Activated T-cell treated with anti-CD3 and anti-CD28 coated beads, Interleukin-2, amount 50 U/mL, for 24 hours (primary cell): ENCODE measurements around the gene SKIDA1.

Experiments used
- DNase-seq: peaks from one replicate; pipeline ENCODE4 v3.0.0-alpha.2; 2020
- H3K27ac Mint-ChIP-seq: 2 replicates; pipeline ENCODE4 v1.8.0; 2020; ENCODE audit warnings: mild to moderate bottlenecking, mixed read lengths
- H3K27me3 Mint-ChIP-seq: 2 replicates; pipeline ENCODE4 v1.8.0; 2020; ENCODE audit warnings: mixed read lengths
- H3K36me3 Mint-ChIP-seq: 2 replicates; pipeline ENCODE4 v1.8.0; 2020; ENCODE audit warnings: low read depth, mixed read lengths
- H3K4me1 Mint-ChIP-seq: 2 replicates; pipeline ENCODE4 v1.8.0; 2020; ENCODE audit warnings: low read depth, mixed read lengths
- H3K4me3 Mint-ChIP-seq: 2 replicates; pipeline ENCODE4 v1.8.0; 2020; ENCODE audit warnings: mild to moderate bottlenecking, moderate library complexity, mixed read lengths
- H3K9me3 Mint-ChIP-seq: 2 replicates; pipeline ENCODE4 v1.8.0; 2020; ENCODE audit warnings: mixed read lengths

SKIDA1 gene

DNA sequence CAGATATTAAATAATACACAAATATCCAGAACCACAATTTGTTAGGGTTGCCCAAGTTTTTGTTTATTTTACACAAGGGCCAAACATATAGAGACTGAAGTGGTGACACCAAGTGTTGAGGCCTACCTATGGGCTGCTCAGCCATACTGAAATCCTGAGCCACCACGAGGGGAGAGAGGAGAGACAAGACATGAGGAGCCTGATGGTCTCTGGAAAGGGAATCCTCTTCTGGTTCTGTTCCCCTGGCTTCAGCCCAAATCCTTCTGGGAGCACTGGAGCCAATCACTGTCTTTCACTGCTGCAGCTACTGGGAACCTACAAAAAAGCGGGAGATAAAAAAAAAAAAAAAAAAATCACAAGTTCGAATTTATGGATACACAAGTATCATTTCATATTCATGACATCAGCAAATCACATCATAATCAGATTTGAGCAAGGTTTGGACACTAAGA is 1.9 kb downstream of the SKIDA1 start:
- Mint-ChIP-seq H3K4me3 (no peak overlapping the region), H3K27ac (no peak overlapping the region), H3K4me1 (peaks cover 49% of the 10 kb centered on the region), H3K27me3 (peaks cover 64% of the 10 kb centered on the region), H3K9me3 (no peaks in the 10 kb centered on the region), H3K36me3 (no peaks in the 10 kb centered on the region)
- no peak for DNase-seq

DNA sequence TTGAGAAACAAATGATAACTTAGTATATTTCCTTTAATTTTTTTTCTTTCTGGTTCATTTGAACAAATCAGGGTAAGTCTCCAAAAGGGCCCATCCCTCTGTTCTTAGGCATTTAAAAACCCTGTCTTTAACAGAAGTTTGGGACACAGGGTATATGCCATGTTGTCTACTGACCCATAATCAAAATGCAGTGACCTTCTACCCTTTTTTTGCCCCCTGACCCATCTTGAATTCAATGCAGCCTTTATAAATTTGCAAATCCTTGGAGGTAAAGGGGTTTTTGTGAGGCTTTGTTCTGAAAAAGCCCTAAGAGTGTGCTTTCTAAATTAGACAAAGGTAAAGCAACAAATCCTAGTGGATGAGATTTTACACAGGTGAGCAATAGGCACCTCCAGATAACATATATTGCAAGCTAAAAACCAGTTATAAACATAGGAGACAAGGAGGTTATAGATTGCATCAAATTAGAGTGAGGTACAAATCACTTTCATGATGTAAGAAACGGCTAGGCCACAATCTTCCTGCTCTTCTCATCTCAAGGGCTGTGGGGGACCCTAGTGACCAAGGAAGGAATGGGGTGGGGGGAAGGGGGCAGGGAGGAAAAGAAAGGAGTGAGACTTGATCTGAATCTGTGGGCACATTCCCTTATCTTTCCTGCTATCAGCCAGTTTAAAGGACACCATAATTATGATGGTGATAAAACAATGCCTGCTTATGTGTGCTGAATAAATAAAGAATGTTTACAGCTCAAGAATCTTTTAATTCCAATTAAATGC is 2.7 kb downstream of the SKIDA1 start:
- Mint-ChIP-seq H3K36me3 (no peaks in the 10 kb centered on the region), H3K27me3 (peaks cover 65% of the 10 kb centered on the region), H3K4me1 (peaks cover 49% of the 10 kb centered on the region), H3K27ac (no peak overlapping the region), H3K4me3 (no peak overlapping the region), H3K9me3 (no peaks in the 10 kb centered on the region)
- no peak for DNase-seq

DNA sequence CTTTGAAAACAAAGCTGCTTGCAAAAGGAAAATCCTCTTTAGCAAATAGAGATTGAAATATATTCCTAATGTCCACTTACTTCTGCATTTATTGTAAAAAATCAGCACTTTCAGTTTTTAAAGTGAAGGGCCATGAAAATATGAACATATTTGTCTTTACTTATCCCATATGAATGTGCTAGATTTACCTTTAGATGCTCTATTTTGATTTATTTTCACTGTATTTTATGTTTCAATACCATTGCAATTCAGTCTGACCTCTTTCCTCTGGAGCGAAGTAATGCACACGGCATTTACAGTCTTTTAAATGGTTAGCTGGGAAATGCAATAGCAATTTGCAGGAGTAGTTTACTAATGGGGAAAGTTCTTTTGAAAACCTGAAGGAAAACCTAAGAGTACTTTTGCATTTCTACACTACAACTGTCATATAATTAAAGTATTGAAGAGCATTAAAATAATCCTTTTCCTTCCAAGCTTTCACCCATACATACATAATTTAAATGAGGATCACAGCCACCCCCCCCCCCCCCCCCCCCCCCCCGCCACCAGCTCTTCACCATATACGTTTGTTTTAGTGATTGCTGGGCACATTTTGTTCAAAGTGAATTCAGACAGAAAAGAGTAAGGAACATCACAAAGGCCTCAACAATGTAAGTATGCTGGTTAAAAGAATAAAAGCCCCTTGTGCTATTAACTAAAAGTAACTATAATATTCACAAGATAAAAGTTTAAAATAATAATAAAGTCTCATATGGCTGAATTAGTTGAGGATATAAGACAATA is 3.5 kb downstream of the SKIDA1 start:
- DNase-seq, result no peak
- Mint-ChIP-seq H3K27ac (no peak overlapping the region), H3K4me1 (peaks cover 49% of the 10 kb centered on the region), H3K36me3 (no peaks in the 10 kb centered on the region), H3K4me3 (no peak overlapping the region), H3K9me3 (no peaks in the 10 kb centered on the region), H3K27me3 (peaks cover 70% of the 10 kb centered on the region)

DNA sequence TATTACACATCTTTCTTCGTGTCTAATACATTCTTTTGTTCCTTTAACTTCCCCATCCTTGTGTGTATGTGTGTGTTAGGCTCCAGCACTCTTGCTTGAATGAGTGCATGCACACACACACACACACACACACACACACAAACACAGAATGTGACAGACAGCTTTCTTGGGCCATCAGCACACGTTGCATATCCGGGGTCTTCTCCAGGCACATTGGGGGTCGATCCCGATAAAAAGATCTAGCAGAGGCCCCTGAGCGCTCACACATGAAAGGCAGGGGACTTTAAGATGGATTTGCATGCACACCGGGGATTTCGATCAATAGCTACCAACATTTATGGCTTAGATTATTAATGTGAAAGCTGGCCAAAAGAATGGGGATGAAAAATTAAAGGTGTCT is 4.5 kb downstream of the SKIDA1 start:
- Mint-ChIP-seq H3K4me3 (no peak overlapping the region), H3K27ac (no peak overlapping the region), H3K9me3 (no peaks in the 10 kb centered on the region), H3K4me1 (peaks cover 48% of the 10 kb centered on the region), H3K27me3 (peaks cover 77% of the 10 kb centered on the region), H3K36me3 (no peaks in the 10 kb centered on the region)
- DNase-seq, result no peak

DNA sequence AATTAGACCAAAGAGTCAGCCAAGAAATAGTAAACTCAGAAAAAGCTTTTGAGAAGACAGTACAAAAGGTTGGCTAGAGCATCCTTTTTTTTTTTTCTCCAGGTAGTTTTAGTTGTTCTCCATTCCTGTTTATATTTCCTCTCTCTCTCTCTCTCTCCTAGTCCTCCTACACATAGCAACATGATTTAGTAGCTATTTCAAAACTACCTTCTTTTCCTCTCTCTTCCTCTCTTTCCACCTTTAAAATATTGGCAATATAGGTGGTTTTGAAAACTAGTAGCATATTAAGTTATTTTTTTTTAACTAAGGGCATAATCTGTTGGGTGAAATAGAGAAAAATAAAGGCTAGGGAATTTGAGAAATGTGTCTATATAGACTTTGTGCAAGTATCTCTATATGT is 5.0 kb downstream of the SKIDA1 start:
- no peak overlapping the region for H3K27ac Mint-ChIP-seq
- peak overlapping the region; percentile 80 for H3K4me3 Mint-ChIP-seq
- H3K4me1 Mint-ChIP-seq, result peaks cover 47% of the 10 kb centered on the region
- no peaks in the 10 kb centered on the region for H3K9me3 Mint-ChIP-seq
- peaks cover 81% of the 10 kb centered on the region for H3K27me3 Mint-ChIP-seq
- no peak for DNase-seq
- H3K36me3 Mint-ChIP-seq, result no peaks in the 10 kb centered on the region

DNA sequence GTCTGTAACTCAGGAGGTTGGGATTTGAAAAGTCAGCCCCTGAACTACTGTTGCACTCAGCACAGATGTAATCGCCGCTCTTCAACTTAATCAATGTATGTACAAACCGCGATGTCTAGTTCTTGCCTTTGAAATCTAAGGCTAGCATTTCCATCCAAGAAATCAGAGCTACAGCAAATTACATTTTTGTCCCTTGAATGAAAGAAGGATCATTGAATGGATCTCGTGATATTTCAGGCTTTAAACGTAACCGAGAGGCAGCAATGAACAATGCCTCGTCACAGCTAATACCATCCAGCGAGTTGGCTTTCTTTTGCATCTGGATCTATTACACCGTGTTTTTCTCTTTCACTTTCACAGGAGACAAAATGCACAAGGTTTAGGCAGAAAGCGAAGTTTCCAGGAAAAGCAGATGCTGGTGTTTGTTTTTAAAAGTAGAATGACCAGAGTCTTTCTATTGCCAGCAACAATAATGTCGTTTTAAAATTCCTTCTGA is 5.5 kb downstream of the SKIDA1 start:
- Mint-ChIP-seq H3K4me3 (peak overlapping the region; percentile 80), H3K9me3 (no peaks in the 10 kb centered on the region), H3K36me3 (no peaks in the 10 kb centered on the region), H3K27ac (peak overlapping the region; percentile 11), H3K4me1 (peaks cover 42% of the 10 kb centered on the region), H3K27me3 (peaks cover 83% of the 10 kb centered on the region)
- no peak for DNase-seq

DNA sequence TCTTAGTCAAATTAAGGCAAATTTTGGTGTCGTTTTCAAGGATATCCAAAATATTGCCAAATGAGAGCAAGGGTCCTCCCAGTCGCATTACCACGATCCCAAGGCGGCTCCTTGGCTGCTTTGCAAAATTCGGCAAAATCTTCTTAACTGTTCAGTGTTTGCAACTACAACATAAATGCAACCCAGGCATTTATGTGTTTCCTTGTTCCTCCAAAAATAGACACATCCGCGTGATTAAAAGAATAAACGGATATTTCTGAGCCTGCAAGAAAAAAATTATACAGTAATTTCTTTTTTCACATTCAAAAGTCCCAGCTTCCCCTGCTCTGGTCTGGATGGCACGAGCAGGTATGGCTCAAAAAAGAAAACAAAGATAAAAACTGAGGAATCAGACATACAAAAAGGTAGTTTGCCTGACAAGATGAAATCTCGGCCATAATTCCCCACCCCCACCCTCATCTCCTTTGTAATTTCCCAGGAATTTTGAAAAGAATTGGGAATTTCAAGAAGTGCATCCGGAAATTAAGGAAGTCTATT is 6.0 kb downstream of the SKIDA1 start:
- Mint-ChIP-seq H3K27me3 (peaks cover 83% of the 10 kb centered on the region), H3K27ac (no peak overlapping the region), H3K36me3 (no peaks in the 10 kb centered on the region)

DNA sequence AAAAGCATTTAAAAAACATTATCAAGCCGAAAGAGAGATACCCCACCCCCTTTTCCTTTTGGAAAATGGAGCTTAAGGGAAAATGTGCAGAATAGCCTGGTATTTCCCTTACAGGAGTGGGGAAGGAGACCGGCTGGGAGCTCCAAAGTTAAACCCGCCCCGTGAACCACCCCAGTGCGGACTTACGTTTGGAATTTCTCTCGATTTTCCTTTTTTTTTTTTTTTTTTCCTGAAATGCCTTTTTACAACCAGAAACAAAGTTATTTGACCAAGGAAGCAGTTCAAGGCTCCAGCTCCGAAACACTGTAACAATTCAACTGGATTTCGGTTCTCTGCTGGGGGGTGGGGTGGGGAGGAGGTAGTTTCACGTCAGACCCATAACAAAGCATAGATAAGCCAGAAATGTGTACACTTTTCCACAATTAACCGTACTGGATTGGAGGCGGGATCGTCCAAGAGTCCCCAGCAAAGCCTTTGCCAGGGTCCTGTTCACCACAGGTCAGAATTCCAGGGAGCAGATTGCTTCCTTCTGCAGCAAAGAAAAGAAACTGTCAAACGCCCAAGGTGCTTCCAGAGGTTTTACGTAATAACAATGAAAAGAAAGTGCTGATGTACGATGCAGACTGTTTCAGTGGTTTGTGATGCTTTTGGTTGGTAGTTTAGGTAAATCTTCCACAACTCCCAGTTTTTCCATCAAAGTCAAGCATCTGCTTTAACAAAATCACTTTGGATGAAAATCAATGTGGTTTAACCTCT is 6.7 kb downstream of the SKIDA1 start:
- peak overlapping the region; percentile 80 for H3K4me3 Mint-ChIP-seq
- no peak for DNase-seq
- H3K9me3 Mint-ChIP-seq, result no peaks in the 10 kb centered on the region
- no peak overlapping the region for H3K27ac Mint-ChIP-seq
- H3K4me1 Mint-ChIP-seq, result peaks cover 36% of the 10 kb centered on the region
- H3K36me3 Mint-ChIP-seq, result no peaks in the 10 kb centered on the region
- H3K27me3 Mint-ChIP-seq, result peaks cover 85% of the 10 kb centered on the region

More for the DNA sequence above, 6.0 kb downstream of the SKIDA1 start:
- H3K4me3 Mint-ChIP-seq, result peak overlapping the region; percentile 80
- DNase-seq, result no peak
- no peaks in the 10 kb centered on the region for H3K9me3 Mint-ChIP-seq
- H3K4me1 Mint-ChIP-seq, result peaks cover 36% of the 10 kb centered on the region

DNA sequence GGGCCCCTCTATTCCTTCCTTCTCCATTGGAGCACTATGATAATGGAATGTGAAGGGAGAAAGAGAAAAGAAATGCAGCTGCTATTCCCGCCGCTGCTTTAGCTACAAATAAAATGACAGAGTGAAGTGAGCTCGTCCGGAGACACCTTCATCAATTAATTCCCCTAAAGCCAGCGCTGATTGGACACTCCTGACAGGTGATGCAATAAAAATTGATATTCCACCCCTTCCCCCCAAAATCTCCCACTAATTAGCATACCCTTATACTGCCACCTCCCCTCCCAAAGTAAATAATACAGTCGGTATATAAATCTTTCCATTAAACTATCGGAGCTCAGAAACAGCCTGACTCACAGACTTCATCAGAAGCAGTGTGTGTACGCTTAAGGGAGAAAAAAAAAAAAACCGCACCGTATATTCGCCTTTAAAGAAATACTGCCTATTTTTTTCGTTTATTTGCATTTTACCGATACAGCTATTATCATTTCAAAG is 7.3 kb downstream of the SKIDA1 start:
- H3K9me3 Mint-ChIP-seq, result no peaks in the 10 kb centered on the region
- no peak for DNase-seq
- H3K27ac Mint-ChIP-seq, result no peak overlapping the region
- peaks cover 85% of the 10 kb centered on the region for H3K27me3 Mint-ChIP-seq
- H3K36me3 Mint-ChIP-seq, result no peaks in the 10 kb centered on the region
- peak overlapping the region; percentile 80 for H3K4me3 Mint-ChIP-seq
- H3K4me1 Mint-ChIP-seq, result peaks cover 36% of the 10 kb centered on the region

DNA sequence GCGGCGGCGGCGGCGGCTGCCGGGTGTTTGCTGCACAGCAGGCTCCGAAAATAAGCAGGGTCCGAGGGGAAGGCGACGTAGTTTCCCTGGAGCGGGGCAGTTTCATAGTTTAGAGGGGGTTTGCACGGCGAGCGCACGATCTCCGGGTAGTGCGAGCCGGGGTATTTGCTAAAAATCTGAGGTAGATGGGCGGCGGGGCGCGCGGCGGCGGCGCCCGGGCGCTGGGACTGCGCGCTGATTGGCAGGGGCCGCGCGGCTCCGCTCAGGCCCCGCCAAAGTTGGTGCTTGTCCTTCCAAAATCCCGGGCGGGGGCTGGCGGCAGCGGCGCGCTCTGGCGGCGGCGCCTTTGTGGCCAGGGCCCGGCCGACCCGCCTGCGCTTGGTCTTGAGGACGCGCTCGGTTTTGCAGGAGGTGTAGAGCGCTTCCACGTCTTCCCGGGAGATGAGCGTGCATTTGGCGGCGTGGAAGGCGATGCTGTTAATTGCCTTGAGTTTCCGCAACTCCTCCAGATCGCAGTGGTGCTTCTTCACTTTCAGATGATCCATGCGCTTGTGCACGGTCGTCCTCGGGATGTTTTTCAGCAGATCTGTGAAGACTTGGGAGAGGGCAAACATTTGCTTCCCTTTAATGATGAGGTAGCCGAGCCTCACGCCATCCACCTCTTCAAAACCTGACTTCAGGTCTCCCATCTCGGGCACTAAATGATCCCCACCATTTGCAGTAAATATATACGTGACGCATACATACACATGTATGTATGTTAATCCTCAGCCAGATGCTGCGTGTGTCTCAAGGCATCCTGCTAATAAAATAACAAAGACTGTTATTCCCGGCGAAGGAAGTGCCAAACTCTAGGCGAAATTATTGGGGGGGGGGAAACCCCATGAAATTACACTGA is 8.1 kb downstream of the SKIDA1 start:
- peak; percentile 59 for DNase-seq
- Mint-ChIP-seq H3K27me3 (peaks cover 85% of the 10 kb centered on the region), H3K4me1 (peaks cover 36% of the 10 kb centered on the region), H3K36me3 (no peaks in the 10 kb centered on the region), H3K9me3 (no peaks in the 10 kb centered on the region), H3K27ac (peak overlapping the region; percentile 55), H3K4me3 (peak overlapping the region; percentile 80)

DNA sequence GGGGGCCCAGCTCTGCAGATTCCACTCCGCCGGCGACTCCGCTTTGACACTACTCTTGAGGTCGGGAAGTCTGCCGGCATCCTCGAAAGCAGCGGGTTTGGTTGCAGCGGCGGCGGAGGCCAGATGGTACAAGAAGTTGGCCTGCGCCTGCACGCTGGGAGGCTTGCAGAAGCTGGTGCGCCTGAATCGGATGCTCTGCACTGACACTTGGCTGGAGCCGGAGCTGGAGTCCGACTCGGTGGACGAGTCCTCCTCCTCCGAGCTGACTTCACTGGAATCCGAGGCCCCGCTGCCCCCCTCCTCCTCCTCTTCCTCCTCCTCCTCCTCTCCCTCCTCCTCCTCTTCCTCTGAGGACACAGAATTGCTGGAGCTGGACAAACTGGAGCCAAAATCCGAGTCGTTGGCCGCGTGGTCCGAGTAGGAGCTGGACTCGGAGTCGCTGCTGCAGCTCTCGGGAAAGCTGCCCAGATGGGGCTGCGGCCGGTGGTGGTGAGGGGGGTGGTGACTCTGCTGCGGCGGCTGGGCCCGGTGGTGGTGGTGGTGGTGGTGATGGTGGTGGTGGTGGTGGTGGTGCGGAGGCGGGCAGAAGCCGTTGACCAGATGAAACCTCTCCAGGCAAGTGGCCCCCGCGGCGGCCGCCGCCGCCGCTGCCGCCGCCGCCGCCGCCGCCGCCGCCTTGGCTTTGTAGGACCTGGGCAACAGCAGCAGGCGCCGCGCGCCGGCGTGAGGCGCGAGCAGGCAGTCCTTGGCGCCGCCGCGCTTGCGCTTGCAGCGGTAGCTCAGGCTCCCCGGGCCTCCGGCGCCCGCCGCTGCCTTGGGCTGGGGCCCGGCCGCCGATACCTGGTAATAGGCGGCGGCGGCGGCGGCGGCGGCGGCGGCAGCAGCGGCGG is 9.0 kb downstream of the SKIDA1 start:
- H3K9me3 Mint-ChIP-seq, result no peaks in the 10 kb centered on the region
- peak overlapping the region; percentile 80 for H3K4me3 Mint-ChIP-seq
- H3K27ac Mint-ChIP-seq, result no peak overlapping the region
- peak; percentile 68 for DNase-seq
- H3K27me3 Mint-ChIP-seq, result peaks cover 88% of the 10 kb centered on the region
- peaks cover 36% of the 10 kb centered on the region for H3K4me1 Mint-ChIP-seq
- no peaks in the 10 kb centered on the region for H3K36me3 Mint-ChIP-seq

DNA sequence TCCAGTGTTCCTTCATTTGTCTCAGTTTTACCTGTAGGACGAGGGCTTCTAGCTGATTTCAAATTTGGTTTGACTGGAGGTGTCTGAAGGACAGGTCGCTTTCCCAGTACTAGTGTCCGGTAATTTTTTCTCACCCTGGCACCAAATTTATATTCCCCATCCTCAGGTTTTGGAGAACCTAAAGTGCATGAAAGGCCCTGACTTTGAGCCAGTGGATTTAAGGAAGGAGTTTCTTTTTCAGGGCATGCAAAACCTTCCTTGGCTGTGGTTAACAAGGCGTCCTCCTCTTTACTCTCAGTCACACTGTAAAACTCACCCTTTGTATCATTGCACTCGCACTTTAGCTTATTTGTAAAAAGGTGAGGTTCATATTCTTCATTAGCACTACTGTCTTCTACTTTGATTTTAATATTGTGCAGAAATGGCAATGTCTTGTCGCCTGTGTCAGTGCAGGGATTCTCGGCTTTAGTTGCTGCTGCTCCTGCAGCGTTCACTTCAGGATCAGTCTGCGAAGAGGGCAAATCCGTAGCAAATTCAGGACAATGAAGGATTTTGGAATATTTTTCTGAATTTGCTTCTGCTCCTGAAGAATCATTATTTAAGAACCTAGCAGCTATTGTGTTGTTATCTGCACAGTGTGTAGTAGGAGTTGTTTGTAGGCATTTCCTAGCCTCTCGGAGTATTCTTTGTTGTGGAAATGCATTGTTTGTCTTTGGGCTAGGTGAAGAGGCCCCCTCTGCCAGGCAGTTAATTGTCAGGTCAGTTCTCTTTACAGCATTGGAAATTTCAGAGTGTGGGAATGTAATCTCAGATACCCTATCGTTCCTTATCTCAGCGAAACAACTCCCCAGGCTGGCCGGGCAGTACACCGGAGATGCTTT is 9.9 kb downstream of the SKIDA1 start:
- Mint-ChIP-seq H3K36me3 (no peaks in the 10 kb centered on the region), H3K27ac (no peak overlapping the region), H3K9me3 (no peaks in the 10 kb centered on the region), H3K27me3 (peaks cover 87% of the 10 kb centered on the region), H3K4me1 (peaks cover 36% of the 10 kb centered on the region), H3K4me3 (peak overlapping the region; percentile 66)
- DNase-seq, result no peak
